Measurements from ENCODE around the gene PLCB2. TPM values are rescaled to one million over a fixed set of nuclear protein-coding genes. Genes with fewer than 3 reads are reported as not detected.

Gene PLCB2
- total RNA-seq, 1 donor from 2014 or later: 36.4 TPM

DNA sequence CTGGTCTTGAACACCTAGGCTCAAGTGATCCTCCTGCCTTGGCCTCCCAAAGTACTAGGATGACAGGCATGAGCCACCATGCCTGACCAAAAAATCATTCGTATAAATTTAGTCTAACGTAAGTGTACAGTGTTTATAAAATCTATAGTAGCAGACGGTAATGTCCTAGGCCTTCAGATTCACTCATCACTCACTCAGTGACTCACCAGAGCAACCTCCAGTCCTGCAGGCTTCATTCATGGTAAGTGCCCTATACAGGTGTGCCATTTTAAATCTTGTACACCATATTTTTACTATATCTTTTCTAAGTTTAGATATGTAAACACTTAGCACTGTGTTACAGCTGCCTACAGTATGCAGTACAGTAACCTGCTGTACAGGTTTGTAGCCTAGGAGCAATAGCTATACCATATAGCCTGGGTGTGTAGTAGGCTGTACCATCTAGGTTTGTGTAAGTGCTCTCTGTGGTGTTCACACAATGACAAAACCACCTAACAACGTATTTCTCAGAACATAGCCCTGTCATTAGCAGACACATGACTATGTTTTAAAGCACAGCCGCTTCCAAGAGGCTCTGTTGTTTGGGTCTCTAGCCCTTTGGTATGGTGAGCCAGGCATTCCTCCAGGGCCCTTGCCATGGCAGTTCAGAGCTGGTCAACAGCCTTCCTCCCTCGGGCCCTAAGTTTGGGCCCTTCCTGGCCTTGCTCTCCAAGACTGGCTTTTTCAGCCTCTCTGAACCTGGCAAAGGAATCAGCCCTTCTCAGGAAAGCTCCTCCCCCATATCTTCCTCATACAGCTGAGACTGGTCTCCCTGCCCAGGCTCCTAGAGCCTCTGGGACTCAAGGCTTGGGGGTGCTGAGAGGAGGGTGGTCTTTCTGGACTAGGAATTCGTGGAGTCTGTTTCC lies 34.9 kb upstream of the PLCB2 start:
- DNase-seq (ENCODE audit: low spot score): no peak

DNA sequence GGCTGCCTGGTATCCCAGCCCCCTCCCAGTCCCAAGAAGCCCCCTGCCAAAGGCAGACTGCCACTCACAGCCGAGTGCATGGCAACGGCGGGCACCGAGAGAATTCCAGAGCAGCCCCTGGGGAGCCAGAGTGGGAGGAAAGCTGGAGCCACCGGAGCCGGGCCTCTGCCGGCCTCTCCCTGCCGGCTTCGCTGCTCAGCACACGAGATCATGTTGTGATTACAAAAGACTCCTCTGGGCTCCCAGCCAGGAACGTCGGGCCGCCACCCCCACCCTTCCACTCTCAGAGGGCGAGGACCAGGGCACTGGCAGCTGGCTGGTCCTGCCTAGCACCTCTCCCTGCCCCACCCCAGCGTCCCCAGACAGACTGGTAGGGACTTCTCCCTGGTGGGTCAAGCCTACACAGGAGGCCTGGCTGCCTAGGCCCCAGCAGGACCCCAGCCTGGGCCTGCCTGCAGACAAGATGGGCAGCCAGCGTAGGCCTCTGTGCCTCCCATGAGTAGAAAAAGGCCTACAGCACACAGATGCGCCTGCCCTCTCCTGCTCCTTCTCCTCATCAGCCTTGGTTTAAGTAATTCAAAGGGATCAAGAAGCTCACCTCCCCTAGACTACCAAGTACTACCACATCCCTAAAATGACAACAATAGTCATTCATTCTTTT lies 33.1 kb upstream of the PLCB2 start, which contains the start of gene CCDC9B:
TSS of gene CCDC9B (minus strand) at position 200 of the 661 bp plus-strand sequence. CDS start at position 80, 120 bp downstream.
- DNase-seq (ENCODE audit: low spot score): peak; percentile 93

DNA sequence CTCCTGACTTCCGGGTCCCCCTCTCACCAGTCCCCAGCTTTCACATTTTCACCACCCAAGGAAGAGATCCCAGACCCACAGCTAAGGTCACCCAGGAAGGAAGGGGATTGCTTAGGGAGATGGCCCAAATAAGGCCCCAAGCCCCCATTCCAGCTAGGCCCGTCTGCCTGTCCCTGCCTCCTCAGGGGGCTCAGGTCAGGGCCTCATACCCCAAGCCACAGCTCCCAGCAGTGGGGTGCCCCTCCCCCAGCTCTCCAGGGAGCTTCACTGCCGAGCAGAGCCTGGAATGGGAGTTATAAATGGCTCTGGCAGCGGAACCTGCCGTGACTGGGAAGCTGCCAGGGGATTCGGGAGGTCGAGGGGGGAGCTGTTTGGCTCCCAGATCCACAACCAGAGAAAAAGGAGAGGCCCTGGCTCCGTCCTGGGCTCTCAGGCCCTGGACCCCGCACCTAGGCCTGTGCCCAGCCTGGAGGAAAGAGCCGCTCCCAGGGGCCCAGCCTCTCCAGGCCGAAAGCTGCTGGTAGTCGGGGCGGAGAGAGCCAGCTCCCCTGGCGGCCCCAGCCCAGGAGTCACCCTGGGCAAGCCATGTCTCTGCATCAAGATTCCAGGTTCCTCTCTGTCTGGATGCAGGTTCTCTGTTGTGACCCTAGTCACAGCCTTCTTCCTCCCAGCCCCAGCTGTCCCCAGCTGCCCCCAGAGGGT lies 32.5 kb upstream of the PLCB2 start:
- peak; percentile 61 for DNase-seq (ENCODE audit: low spot score)

DNA sequence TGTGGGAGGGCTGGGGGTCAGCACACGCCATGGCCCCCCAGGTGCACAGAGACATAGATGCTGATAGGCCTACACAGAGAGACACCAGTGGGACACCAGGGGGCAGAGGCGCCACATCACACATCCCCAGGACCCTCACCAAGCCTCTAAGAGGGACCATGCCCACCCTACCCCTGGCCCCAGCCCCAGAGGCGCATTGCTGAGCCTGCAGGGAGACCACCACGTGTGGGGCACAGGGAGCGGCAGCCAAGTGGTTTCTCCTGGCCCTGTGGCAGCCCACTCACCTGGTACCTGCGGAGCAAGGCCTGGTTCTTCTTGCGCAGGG lies 31.8 kb upstream of the PLCB2 start:
- no peak for DNase-seq (ENCODE audit: low spot score)

DNA sequence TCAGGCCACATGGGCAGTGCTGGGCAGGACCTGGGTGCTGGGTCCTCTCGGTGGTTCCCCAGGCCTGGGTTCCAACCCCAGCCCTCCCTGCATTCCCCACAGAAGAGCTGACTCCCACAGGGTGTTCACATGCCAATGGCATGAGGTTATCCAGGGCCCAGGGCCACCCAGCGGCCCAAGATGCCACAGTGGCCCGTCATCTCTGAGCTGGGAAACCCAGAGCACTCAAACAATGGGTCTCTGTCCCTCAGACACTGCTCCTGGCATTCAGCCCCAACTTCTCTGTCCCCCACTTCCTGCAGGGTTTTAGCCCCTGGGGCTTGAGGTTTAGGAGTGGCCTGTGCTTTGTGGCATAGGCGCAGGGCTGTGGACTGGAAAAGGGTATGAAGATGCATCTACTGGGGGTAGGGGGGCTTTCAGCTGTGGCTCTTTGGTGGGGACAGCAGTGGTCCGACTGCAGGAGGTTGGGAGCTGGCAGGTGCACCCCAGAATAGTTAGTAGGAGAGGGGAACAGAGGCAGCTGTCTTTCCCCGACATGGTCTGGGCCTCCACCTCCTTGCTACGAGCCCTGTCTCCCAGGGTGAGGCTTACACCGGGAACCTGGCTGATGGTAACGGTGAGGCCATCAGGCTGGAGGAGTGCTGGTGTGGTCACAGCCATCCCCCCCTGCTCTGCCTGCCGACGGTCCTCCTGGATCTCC lies 31.3 kb upstream of the PLCB2 start:
- DNase-seq (ENCODE audit: low spot score): peak; percentile 73

DNA sequence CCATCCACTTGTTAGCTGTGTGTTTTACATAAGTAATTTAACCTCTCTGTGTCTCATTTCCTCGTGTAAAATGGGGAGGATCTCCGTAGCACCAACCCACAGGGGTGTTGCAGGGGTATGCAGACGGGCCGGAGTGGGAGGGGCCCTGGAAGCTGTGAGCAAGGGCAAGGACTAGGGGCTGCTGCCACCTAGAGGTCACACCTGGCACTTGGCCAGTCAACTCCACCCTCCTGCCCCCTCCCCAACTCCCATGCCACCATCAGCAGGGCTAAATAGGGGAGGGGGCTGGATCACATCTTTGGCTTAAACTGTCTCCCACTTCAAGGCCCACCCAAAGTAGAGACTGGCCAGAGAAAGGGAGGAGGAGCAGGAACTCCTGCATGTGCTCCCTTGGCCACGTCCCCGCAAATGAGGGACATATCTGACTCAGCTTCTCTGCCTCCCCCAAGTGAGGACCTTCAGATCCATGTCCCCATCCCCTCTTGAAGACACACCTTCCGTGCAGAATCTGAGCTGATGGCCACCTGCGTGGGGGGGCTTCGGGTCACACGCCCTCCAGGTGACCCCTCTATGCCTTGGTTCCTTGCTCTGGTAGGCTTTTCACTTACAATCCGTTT lies 30.4 kb upstream of the PLCB2 start:
- peak; percentile 66 for DNase-seq (ENCODE audit: low spot score)

DNA sequence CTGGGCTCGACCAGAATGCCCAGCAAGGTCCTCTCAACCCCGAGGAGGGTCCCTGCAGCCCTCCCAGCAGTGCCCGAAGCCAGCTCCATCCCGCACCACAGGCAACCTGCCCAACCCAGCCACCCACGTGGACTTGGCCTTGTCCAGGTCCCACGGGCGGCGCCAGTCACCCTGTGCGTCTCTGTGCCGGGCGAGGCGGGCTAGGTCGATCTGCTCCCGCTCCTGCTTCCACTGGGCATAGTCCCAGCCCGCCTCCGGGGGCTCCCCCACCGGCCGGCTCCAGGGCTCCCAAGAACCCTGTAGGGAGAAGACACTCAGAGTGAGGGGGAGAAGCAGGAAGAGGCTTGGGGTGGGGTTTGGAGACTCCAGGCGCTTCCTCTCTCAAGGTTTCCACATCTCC lies 29.9 kb upstream of the PLCB2 start:
- no peak for DNase-seq (ENCODE audit: low spot score)

DNA sequence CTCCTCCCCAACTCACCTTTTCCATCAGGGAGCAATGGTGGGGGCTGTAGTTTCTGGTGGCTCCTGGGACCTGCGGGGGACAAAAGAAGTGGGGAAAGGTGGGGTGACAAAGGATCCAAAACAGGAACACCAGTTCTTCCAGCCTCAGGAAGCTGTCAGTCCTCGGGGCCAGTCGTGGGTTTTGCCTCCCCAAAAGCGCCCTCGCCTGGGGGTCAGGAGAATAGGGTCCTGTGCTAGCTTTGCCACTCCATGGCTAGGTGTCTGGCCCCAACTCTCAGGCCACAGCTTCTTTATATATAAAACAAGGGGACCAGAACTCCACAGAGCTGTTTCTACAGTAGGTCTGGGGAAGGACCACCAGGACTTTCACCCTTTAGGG lies 29.0 kb upstream of the PLCB2 start:
- DNase-seq (ENCODE audit: low spot score): no peak

DNA sequence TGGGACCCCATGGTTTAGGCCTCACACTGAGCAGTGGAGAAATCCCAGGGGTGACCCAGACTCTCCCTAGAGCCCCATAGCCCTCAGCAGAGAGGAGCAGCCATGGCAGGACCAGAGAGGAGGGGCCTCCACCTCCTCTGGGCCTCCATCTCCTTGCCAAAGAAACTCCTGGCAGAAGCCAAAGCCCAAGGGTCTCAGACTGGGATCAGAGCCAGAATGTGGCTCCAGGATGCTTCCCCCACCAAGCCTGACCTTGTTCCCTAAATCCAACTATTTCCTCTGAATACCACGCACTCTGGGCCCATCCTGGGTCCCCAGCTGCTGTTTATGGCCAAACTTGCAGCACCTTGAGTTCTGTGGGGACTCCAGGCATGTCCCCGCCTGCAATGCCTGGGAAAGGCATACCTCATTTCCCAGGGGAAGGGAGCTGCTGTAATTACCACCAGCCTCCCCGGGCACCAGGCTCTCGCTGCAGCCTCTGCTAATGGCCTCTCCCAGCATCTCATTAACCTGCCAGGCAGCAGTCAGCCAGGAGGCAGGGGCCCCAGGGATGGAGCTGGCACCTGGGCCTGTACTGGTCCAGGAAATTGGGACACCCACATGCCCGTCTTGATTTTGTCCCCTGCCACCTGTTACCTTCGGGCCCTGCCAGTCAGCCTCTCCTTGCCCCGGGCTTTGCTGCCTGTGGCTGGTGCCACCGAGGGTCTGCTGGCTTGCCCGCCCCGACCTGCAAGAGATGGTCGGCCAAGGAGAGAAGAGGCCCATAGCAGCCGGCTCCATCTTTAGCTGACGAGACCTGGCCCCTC lies 28.4 kb upstream of the PLCB2 start:
- no peak for DNase-seq (ENCODE audit: low spot score)

DNA sequence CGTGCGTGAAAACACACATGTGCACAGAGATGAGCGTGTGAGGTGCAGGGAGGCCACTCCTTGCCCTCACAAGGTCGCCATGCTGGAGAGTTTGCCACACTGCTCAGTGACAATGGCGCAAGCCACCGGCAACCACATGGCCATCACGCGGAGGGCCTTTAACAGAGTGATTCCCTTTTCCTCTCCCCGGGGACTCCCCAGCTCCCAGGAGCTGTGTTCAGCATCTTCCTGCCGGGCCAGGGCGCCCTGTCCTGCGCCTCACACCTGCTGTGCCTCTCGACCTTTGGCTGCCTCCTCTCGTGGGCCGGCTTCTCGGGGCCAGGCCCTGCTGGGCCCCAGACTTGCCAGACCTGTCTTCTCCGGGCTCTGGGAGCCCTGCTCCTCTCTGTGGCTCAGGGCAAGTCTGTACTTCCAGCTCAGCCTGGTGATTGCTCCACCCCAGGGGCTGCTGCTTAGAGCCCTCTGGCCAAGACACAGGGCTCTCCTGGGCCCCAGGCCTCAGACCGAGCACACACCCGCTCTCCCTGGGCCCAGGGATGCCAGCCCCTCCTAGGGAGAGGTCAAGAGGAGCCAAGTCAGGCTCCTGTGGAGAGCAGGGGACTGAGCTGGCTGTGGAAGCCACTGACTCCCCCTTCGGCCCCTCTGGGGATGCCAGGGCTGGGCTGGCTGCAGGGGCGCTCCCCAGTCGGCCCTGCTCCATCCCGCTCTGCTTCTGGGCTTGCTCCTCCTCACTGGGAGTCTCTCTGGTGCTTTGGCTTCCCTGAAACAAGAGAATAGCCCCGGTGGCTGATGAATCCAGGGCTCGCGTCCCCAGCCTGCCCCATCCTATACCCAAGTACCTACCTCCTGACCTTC lies 27.4 kb upstream of the PLCB2 start:
- no peak for DNase-seq (ENCODE audit: low spot score)

DNA sequence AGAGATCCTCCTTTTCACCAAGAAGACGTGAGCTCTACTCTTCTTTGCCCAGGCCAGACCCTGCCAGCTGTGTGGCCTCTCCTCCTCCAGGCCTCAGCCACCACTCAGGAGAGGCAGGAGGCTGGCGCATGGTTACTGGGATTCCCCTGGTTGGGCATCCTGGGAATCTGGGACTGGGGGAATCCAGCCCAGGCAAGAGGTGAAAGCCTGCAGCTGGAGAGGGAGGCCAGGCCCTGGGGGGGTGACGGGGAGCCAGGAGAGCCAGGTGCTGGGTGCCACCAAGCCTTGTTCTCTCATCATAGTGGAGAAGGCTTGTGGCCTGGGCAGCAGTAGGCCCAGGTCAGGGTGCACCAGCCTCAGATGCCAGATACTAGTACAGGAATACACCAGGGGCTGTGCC lies 26.8 kb upstream of the PLCB2 start:
- no peak for DNase-seq (ENCODE audit: low spot score)

DNA sequence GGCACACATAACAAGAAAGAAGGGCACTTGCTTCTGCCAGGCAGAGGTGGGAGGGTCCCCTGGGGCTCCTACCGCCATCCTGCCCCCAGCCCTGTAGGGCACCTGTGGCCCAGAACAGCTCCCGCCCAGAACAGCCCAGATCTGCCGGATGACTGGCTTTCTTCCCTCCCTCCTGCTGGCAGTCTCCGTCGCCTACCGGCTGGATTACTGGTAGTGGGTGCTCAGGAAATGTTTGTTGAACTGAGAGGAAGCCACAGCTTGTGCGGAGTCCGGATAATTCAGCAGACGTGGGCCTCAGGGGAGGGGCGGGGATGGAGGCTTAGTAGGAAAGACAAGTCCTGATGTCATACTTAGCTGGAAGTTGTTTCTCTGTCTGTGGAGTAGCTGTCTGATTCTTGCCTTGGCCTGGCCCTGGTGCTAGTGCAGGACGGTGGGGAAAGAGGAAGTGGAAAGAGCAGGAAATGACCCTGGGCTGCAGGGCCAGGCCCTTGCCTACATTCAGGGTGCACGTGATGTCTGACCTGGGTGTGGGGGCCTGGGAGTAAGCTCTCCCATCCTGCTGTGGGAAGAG lies 26.3 kb upstream of the PLCB2 start:
- DNase-seq (ENCODE audit: low spot score): peak; percentile 67

DNA sequence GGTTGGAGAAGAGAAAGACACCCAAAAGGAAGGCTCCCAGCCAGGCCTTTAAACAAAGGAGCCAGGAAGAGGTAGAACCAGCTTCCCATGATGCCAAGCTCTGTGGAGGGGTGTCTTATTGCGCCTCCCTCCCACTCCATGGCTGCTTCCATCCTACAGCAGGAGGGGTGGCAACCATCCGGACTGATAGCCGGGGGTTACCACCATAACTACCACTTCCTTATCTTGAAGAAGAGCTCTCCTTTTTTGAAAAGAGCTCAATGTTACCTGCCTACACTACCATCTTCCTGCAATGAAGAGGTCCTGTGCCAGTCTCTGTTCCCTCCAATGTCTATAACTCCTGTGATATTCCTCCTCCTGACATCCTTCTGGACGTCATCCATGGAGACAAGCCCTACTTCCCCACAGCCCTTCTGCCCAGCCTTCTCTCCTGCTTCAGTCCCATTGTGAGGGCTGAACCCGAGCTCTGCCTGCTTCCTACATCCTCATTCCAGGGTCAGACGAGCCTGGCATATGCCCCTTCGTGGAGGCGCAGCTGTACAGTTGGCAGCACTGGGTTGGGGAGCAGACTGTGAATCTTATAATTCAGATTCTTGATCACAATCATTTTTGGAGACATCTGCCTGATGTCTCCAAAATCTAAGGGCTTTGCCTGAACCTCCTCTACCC lies 24.5 kb upstream of the PLCB2 start:
- no peak for DNase-seq (ENCODE audit: low spot score)

DNA sequence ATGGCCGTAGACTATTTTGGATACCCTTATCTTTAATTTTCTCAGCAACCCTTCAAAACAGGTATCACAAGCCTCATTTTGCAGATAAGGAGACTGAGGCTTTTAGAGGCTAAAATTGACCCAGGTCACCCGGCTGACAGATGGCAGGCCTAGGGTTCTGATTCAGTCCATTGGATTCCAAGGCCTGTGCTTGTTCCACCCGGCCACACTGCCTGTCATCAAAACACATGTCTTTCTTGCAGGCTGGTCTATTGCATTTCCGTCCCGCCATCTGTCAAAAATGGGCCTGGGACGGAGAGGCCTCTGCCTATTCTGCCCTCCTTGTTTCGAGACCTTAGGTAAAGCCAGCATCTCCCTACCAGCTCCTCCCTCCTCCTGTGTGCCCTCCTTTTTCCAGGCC lies 23.9 kb upstream of the PLCB2 start:
- no peak for DNase-seq (ENCODE audit: low spot score)

DNA sequence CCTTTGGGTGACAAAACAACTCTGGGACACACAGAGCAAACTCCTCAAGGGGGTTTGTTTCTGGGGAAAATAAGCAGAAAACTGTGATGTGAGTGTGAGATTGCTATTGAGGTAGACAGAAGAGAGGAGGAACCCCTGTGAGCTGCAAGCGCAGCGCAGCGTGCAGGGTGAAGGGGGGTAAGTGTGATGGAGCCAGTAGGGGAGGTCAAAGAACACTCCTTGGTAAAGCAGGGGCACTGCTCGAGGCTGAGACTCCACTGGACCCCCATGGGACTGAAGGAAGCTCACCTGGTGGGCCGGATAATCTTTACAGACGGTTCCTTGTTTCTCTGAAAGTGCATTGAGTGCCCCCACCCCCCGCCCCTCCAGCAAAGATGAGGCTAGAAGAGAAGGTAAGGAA lies 23.3 kb upstream of the PLCB2 start:
- no peak for DNase-seq (ENCODE audit: low spot score)

DNA sequence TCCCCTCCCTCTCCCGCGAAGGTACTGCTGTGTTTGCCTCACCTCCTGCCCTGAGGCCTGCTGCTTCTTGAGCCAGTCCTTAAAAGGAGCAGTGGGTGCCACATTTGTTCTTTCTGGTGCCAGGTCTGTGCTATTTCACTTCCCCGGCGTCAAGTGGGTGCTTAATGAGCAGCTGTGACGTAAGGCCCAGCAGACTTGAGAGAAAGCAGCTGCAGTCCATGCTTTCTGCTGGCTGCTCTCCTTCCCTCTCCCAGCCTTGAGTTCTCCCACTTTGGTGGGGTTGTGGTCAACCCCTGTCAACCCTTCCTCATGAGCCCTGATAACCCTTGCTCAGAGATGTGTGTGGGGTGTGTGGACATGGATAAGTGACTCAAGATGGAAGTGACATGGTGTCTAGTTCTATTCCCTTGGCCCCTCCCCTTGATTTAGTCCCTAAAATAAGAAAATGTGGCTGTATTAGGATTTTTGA lies 22.7 kb upstream of the PLCB2 start:
- DNase-seq (ENCODE audit: low spot score): peak; percentile 70

DNA sequence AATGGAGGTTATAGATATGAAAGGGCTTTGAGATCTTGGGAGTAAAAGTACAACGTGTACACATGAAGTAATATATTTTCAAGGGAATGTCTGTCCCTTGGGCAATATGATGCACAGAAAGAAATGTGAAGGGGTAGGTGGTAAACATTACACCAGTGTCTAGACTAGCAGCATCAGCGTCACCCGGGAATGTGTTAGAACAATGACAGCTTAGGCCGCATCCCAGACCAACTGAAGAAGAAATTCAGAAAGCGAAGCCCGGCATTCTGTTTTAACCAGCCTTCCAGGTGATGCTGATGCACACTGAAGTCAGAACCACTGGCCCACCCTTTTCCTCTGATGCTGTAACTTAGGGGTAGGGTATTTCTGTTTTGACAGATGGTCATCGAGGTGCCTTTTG lies 22.1 kb upstream of the PLCB2 start:
- no peak for DNase-seq (ENCODE audit: low spot score)

DNA sequence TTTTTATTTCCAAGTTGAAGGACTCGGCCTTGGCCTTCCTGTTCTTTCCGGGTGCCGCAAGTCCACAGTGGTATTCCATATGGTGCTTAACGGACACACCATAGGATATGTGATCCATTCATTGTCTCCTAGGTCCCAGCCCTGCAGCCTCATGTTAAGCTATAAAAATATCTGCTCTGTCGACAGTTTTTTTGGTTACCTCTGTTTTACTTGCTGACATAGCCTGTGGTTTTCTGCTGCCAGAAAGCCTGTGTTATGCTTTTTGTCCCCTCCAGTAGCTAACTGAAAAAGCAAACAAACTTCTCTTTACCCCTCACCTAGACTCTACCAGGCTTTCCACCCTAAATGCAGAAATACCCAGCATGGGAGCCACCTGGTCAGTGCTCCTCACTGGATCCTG lies 21.0 kb upstream of the PLCB2 start:
- DNase-seq (ENCODE audit: low spot score): no peak

DNA sequence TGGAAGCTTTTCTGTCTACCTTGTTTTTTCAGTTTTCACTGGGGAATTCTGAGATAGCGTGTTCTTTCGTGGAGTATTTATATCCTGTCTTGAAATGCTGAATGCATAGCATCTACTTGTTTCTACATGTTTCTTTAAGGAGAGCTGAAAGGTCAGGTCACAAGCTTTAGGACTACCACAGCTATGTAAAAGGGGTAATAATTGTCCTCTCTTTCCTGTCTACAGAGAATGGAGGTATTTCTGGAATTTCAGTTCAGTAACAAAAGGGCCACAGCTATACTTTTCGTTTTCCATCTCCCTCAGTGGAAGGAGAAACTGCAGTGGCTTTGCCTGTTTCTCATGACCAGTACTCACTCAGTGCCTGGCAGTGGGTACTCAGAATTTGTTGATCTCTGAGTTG lies 20.4 kb upstream of the PLCB2 start:
- DNase-seq (ENCODE audit: low spot score): no peak

All from mucosa of gallbladder (tissue), 1 donor.